DMS 273 (cell line): Measurements from ENCODE around the gene CX3CL1.

Source experiments
- DNase-seq: peaks from one replicate; lab custom pipeline; 2025; ENCODE audit not compliant: unreplicated experiment; lab: John Stamatoyannopoulos, UW

The CX3CL1 gene

DNA sequence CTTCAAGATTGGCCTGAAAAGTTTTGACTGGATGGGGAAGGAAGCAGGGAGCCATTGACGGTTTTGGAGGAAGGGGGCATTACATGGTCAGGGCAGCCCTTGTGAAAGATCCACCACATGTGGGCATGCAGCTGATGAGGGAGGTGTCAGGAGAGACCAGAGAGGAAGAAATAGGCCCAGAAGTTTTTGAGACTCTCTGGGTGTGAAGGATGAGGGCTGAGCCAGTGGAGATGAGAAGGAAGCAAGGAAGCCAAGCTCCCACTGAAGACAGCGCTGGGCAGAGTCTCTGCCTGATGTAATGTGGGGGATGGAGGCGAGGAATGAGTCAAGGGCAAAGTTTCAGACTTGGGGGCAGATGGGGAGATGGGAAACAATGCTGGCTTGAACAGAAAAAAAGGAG lies 32.8 kb downstream of the CX3CL1 start:
- DNase-seq = no peak

DNA sequence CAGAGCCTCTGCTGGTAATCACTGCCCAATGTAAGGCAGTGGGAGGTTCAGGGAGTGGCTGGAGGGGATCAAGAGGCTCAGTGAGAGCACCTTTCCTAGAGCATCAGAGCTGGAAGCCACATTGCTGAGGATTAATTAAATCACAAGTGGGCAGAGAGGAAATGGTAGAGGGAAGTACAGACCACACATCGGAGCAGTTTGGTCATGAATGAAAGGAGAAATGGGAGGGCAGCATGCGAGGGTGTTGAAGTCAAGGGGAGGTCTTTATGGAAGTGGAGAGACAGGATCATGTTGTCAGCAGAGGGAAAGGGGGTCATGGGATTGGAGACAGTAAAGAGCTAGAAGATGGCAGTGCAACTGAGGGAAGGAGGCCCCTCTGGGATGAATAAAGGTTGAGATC lies 34.6 kb downstream of the CX3CL1 start:
- no peak for DNase-seq

DNA sequence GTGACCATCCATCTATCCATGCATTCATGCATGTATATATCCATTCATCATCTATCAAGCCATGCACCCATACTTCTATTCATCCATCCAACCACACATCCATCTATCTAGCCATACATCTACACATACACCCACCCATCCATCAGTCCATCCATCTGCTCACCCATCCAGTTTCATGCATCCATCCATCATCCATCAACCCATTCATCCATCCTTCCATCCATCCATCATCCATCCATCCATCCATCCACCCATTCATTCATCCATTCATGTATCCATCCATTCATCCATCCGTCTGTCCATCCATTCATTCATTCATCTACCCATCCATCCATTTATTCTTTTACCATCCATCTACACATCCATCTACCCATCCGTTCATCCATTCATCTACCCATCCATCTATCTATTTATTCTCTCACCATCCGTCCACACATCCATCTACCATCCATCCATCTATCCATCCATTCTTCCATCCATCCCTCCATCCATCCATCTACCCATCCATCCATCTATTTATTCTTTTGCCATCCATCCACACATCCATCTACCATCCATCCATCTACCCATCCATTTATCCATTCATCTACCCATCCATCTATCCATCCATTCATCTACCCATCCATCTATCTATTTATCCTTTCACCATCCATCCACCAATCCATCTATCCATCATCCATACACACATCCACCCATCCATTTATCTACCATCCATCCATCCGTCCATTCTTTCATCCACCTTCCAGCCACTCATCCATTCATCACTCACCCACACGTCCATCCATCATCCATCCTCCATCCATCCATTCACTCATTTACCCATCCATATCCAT lies 35.4 kb downstream of the CX3CL1 start:
- no peak for DNase-seq

DNA sequence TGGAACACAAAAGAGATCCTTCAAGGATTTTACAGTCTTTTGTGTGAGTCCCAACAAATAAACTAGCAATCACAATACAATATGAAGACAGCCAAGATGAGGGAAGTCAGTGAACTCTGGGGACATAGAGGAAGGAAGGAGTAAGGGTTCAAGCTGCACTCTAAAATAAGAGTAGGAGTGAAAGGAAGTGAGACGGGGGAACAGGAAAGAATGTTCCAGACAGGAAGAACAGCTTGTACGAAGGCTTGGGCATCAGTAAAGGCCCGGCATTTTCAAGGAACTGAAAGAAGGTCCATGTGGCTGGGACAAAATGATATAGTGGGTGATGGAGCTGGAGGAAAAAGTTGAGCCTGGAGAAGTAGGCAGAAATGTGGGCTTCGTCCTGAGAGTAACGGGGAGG lies 36.8 kb downstream of the CX3CL1 start:
- no peak for DNase-seq

DNA sequence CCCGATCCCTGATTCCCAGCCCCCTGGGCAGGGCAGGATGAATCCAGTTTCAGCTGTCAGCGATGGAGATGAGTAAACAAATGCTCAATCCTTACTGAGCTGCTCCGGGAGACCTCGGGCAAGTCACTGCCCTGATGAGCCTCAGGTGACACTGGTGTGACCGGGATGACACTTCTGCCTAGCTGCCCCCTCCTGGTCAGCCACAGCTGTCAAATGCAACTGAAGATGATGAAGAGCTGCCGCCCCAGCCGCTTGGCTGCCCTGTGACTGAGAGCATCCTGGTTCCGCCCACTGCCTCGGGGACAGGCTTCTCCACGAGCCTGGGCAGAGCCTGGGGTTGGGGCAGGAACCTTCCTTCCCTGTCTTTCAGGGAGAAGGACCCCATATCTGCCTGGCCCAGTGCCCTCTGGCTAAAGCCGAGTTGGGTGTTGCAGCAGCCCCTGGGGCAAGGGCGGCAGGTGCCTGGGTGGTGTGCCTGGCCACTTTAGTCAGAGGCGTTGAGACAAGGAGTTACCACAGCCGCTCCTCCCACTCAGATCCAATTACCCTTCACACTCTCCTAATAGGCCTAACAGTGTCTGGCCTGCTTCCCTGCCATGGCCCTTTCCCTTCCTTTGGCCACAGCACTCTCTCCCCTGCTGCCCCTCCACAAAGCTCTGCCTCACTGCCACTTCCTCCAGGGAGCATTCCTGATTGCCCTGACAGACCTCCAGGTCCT lies 37.7 kb downstream of the CX3CL1 start:
- peak; percentile 29 for DNase-seq

DNA sequence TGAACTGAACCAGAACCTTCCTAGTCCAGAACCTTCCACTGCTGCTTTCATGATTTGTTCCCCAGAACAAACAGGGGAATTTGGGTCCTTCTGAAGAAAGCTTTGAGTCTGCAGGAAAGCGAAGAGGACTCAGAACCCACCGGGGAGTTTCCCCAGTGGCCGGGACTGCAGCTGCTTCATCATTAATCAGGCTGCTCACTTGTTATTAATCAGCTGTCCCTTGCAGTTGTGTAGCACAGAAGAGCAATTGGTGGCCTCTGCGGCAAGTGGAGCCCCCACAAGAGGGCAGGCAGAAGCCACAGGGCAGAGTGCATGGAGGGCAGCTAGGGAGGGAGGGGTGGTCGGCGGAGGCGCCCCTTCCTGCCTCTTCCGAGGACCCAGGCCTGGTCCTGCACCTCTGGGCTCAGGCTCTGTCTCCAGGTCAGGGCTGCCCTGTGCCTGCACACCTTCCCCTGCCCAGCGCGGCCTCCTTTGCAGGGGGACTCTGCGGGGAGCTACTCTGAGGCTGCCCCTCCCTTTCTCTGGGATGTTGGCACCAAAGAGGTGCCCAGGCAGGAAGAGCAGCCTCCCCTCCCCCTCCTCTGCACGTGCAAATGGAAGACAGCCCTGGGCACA lies 39.2 kb downstream of the CX3CL1 start:
- no peak for DNase-seq

DNA sequence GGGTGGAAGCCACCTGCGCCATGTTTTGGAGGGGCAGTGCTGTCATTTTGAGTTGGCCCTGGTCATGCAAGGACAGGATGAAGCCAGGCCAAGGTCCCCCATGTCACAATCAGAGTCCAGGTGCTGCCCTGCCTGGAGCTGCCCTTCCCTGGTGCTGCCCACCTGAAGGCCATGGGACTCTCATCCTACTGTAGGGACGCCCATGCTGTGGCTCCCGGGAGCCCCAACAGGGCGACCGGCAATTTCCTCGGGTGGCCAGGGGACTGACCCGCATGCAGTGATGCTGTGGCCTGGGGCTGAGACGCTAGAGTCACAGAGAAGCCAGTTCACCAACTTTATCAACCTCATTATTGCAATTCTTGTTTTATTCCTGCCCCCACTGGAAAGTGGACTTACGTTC lies 40.3 kb downstream of the CX3CL1 start:
- no peak for DNase-seq

DNA sequence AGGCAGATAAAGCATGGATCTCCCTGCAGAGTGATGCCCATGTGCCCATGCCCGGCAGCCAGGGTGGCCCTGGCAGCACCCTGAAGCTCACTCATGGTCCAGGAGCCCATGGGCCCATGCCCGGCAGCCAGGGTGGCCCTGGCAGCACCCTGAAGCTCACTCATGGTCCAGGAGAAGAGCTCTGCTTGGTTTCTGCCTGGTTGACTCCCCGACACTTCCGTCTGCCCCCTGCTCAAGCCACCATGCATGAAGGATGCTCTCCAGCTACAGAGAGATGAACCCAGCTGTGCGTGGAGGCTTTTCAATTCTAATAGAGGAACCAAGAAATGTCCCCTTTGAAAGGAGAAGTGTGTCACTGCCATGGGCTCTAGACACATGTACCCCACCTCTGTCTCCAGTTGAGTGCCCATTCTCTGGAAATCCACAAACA lies 41.0 kb downstream of the CX3CL1 start:
- no peak for DNase-seq

DNA sequence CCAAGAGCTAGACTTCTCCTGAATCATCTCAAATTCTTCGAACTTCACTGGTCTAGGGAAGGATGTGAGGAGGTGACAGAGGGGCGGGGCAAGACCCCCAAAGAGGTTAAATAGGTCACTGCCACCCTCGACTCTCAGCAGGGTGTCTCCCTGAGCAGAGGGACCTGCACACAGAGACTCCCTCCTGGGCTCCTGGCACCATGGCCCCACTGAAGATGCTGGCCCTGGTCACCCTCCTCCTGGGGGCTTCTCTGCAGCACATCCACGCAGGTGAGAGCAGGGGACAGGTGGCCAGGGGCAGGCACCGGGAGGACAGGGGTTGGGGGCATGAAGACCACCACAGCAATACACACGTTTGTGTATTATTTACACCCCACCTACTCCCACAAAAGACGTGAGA lies 41.4 kb downstream of the CX3CL1 start:
- no peak for DNase-seq

DNA sequence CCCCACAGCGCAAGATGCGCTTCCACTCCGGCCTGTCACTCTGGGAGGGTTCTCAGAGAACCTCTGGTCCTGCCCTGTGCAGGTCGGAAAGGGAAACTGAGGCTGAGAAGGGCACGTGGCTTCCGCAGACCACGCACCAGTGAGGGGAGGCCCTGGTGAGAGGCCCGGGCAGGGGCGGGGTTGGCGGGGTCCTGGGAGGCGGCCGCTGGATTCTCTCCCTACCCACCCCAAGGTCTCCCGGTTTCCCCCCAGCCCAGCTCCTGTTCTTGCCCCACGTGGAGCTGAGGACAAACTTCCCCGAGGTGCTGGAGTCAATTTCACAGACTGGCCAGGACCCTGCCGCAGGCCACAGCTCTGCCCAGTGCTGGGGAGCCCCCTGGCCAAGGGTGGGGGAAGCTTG lies 43.8 kb downstream of the CX3CL1 start:
- DNase-seq = no peak

DNA sequence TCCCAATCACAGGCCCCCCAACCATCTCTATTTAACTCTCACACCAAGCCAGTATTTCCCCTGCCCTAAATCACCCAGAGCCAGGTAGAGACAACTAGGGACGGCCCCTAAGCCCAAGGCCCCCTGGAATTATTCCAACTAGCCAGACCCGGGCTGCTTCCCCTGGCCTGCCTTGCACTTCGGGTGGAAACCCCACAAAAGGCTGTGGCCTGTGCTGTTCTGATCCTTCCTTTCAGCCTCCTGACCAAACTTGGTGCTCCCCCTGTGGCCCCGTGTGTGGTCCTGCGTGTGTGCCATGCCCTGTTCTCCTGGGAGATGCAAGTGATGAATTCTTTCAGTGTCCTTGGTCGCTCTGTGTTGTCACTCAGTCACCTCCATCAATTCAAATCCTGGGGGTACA lies 47.2 kb downstream of the CX3CL1 start:
- DNase-seq = no peak

DNA sequence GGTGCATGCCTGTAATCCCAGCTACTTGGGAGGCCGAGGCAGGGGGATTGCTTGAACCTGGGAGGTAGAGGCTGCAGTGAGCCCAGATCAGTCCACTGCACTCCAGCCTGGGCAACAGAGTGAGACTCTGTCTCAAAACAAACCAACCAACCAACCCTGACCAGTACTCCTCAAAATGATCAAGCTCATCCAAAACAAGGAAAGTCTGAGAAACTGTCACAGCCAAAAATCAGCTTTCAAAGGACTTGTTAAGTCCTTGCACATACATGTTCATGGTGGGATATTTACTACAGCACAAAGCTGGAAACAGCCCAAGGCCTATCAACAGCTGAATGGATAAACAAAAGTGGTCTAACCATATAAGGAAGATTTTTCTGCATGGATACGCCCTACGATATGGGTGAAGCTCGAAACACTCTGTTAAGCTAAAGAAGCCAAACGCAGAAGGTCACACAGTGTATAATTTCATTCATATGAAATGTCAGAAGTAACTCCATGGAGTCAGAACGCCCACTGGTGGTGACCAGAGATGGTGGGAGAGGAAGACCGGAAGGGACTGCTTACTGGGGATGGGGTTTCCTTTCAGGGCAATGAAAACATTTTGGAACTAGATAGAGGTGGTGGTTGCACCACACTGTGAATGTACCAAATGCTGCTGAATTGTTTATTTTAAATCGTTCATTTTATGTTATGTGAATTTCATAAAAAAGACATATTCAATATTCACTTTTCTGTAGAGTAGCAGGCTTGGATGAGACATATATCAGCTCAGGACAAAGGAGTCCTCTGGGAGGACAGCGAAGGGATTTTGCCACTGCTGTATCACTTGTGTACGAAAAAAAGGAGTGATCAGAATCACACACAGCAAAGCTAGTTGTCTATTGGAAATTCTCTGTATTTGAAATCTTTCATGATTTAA lies 50.0 kb downstream of the CX3CL1 start:
- DNase-seq = peak; percentile 87

DNA sequence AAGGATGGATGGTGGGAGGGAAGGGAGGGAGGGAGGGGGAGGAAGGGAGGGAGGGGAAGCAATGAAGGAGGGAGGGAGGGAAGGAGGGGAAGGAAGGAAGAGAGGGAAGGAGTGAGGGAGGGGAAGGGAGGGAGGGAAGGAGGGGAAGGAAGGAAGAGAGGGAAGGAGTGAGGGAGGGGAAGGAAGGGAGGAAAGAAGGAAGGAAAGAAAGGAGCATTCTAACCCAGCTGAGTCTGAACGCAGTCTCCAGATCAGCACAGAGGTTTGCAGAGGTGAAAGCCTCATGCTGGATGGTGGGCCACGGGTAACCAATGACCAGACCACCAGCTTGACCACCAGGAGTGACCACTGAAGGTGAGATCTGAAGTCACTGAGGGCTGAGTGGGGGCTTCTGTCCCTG lies 50.9 kb downstream of the CX3CL1 start:
- DNase-seq = no peak

DNA sequence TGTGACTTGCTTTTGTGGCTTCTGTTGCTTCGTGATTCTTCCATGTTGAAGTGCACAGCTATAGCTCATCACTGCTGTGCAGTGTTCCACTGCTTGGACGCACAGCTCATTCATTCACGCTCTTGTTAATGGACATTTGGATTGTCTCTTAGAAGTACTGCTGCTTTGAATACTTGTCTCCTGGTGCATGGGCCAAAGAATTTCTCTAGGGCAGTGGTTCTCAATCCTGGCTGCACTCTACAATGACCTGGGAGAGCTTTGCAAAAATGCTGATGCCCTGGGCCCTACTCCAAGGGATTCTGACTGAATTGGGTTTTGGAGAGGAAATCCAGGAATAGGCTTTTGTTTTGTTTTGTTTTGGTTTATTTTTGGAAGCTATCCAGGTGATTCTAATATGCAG lies 52.3 kb downstream of the CX3CL1 start:
- DNase-seq = no peak

DNA sequence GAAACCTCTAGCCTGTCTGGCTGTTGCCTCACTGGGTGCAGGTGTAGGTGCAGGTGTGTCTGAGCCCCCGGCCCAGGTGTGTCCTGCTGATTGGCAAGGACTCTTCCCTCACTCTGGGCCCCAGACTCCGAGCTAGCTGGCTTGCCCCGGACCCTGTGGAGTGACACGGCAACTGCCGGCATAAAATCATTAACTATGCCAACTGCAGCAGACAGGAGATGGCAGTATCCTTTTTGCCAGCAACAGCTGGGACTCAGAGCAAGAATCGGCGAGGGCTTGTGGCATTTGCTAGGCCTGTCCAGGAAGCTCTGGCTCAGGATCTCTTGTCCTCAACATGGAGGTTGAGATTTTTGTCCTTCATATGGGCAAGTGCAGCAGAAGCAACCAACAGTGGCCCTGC lies 54.1 kb downstream of the CX3CL1 start:
- DNase-seq = peak; percentile 20

DNA sequence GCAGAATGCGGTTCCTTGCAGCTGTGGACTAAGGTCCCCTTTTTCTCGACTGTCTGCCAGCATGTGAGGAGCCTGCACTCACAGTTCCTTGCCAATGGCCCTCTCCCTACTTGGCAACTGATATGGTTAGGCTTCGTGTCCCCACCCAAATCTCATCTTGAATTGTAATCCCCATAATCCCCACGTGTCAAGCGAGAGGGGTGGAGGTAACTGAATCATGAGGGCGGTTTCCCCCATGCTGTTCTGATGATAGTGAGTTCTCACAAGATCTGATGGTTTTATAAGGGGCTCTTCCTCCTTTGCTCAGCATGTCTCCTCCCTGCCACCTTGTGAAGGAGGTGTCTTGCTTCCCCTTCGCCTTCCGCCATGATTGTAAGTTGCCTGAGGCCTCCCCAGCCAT lies 55.0 kb downstream of the CX3CL1 start:
- DNase-seq = no peak

DNA sequence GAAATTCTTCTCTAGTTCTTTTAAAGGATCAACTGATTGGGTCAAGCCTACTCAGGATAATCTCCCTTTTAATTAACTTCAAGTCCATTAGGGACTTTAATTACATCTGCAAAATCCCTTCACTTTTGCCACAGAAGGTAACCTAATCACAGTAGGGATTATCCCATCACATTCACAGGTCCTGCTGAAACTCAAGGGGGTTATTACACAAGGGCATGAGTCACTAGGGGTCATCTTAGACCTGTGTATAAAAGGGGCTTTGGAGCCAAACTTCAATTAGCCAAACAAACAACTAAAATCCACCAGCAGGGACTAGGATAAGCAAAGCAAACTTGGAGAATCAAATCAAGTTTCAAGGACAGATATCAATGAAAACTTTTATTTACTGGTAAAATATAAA lies 55.5 kb downstream of the CX3CL1 start:
- no peak for DNase-seq

DNA sequence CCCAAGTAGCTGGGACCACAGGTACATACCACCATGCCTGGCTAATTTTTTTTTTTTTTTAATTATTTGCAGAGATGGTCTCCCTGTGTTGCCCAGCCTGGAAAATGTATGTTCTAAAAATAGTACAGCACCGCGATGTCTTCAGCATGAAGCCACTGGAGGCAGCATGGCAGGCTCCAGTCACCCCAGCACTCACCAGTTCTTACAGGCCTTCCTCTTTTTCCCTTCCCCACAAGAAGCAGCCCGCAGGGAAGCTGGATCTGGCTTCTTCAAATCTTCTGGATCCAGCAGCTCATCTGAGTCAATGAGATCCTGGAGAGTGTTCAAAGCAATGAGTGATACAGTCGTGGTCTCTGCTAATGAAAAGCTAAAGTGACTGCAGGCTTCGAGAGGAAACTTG lies 58.7 kb downstream of the CX3CL1 start:
- DNase-seq = no peak

DNA sequence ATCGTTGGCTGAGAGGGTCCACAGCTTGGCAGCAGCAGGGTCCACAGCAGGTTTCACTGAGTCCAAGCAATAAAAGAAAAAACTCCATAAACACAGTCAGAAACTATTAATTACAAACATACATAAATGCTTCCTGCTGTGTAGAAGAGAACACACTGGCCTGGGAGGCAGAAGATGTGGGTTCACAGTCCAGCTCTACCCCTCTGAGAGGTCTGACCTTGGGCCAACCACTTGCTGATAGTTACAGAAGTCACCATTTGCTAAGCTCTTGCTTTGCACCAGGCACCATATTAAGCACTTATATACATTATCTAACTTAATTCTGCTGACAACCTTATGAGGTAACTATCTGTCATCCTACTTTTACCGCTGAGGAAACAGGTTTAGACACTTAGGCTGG lies 60.2 kb downstream of the CX3CL1 start:
- no peak for DNase-seq

DNA sequence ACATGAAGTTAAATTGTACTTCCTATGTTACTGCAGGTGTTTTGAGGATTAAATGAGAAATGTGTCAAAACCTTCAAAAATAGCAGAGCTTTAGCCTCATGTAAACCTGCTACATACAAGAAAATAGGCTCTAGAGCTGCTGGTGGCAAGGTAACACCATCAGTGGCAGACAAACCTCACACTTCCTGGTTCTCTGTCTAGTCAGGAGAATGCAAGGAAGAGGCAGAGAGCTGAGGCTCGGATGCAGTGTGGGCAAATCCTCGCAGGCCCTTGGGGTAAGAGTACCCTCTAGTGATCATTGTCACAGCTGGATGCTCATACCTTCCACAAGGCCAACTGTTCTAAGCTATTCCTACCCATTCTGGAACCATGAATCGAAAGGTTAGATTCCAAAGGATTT lies 60.7 kb downstream of the CX3CL1 start:
- DNase-seq = no peak

DNA sequence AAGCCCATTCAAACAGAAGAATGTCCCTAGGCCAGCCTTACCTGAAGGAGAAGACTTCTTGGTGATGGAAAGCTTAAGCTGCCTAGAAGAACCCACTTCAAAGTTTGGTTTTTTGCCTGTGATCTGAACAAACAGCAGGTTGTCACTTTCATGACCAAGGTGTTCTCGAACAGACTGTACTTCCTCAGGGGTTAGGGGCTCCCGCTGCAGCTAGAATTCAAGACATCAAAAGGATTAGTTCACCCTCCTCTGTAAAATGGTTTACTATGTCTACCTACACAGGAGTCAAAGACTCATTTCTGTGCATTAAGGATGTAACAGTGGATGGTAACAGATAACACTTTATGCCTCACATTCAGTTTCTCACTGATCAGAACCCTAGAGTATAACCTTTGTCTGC lies 61.7 kb downstream of the CX3CL1 start:
- no peak for DNase-seq
